Activated naive CD8-positive, alpha-beta T cell treated with anti-CD3 and anti-CD28 coated beads, Interleukin-2, amount 10 ng/mL, durations not matched to agents 7 days and 5 days (primary cell): ENCODE results near the gene LCLAT1. TPM values are rescaled to one million over a fixed set of nuclear protein-coding genes. Genes with fewer than 3 reads are reported as not detected.

Source experiments
- ATAC-seq: fragments of 150-1000 bp; cut with Tn5 transposase; one replicate; pipeline ENCODE4 v1.10.0; 2021; ENCODE audit warnings: low read depth, moderate library complexity
- POLR2A ChIA-PET: fragments of 350-600 bp; sonication (Branson Sonifier 250); formaldehyde crosslinking; loops from one replicate; lab custom pipeline; 2021; ENCODE audit warnings: antibody characterized with exemption; lab: Charles Lee
- DNase-seq: peaks from one replicate; pipeline ENCODE4 v3.0.0; 2021
- H3K27ac Mint-ChIP-seq: one replicate; pipeline ENCODE4 v1.8.0; 2022; ENCODE audit warnings: mild to moderate bottlenecking, mixed read lengths
- H3K27me3 Mint-ChIP-seq: one replicate; pipeline ENCODE4 v1.8.0; 2022; ENCODE audit warnings: mild to moderate bottlenecking, moderate library complexity, mixed read lengths
- H3K36me3 Mint-ChIP-seq: one replicate; pipeline ENCODE4 v1.8.0; 2021; ENCODE audit warnings: mild to moderate bottlenecking, mixed read lengths
- H3K4me1 Mint-ChIP-seq: one replicate; pipeline ENCODE4 v1.8.0; 2021; ENCODE audit warnings: mixed read lengths
- H3K4me3 Mint-ChIP-seq: one replicate; pipeline ENCODE4 v1.8.0; 2022; ENCODE audit warnings: mild to moderate bottlenecking, moderate library complexity, mixed read lengths
- H3K9me3 Mint-ChIP-seq: one replicate; pipeline ENCODE4 v1.8.0; 2021; ENCODE audit warnings: mixed read lengths
- total RNA-seq, 2 experiments: library from RNA; stranded (reverse); gene quantifications; one replicate each; pipeline ENCODE4 v1.2.3, GENCODE V29; 2021

Gene LCLAT1
- total RNA-seq, 2 experiments from 2014 or later, result 19.8 to 21.2 TPM

DNA sequence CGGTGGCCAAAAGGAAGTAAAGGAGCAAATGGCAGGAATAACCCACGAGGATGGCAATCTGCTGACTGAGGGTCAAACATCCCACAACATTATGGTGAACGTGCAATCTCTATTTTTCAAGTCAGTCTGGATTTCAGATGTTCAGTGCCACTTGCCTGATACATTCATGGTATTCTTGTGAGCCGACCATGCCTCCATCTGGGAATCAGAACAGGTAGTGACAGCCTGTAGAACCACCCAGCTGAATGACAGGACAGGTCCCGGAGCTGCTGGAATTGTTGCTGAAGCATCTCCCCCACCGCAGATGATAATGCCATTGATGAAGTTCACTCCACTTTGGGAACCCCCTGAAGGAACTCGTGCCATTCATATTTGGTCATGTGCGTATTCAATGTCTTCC lies 237.0 kb downstream of the LCLAT1 start:
- POLR2A ChIA-PET, result no interaction called here
- no peaks in the 10 kb centered on the region for H3K4me1 Mint-ChIP-seq
- ATAC-seq (no peak), DNase-seq (no peak)
- no peaks in the 10 kb centered on the region for H3K9me3 Mint-ChIP-seq
- H3K27ac Mint-ChIP-seq, result no peak overlapping the region
- no peak overlapping the region for H3K4me3 Mint-ChIP-seq
- peaks cover 2% of the 10 kb centered on the region for H3K27me3 Mint-ChIP-seq
- H3K36me3 Mint-ChIP-seq, result no peaks in the 10 kb centered on the region

DNA sequence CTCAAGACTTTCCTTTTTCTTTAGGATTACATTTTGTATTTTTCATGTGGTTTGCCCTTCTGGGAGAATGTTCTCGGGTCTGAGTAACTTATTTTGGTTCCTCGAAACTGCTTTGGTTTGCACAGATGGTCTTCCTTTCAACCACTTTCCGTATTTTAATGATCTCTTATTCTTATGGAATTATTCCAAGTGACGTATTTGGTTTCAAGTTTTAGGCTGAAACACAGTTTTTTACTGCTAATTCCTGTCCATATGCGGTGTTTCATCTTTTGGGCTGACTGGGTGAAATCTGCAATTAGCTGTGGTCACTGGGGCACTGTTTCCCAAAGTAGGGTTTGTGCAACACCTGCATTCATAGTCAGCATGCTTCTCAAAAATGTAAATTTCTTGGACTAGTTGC lies 237.5 kb downstream of the LCLAT1 start:
- Mint-ChIP-seq H3K27ac (no peak overlapping the region), H3K27me3 (peaks cover 2% of the 10 kb centered on the region), H3K36me3 (no peaks in the 10 kb centered on the region), H3K4me3 (no peak overlapping the region), H3K9me3 (no peaks in the 10 kb centered on the region), H3K4me1 (no peaks in the 10 kb centered on the region)
- no peak for DNase-seq
- no peak for ATAC-seq
- POLR2A ChIA-PET, result no interaction called here

DNA sequence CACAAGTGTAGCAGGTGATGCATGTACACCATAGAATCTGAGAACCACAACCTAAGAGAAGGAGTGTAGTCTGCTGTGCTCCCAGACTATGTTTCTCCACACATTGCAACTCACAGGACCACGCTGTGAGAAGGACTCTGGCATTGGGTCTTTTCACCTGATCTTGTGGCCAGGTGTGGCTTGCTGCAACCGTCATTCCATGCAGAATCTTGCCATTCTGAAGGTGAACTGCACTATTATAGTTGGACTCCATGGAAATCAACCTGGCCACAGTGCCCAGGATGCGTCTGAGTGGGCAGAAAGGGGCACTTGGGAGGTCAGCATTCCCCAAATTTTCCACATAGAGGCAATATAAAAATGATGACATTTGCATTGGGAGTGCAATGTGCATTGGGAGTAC lies 237.9 kb downstream of the LCLAT1 start:
- ATAC-seq (no peak), DNase-seq (no peak)
- Mint-ChIP-seq H3K4me1 (no peaks in the 10 kb centered on the region), H3K4me3 (no peak overlapping the region), H3K27me3 (peaks cover 2% of the 10 kb centered on the region), H3K36me3 (no peaks in the 10 kb centered on the region), H3K27ac (no peak overlapping the region), H3K9me3 (no peaks in the 10 kb centered on the region)
- POLR2A ChIA-PET, result no interaction called here

DNA sequence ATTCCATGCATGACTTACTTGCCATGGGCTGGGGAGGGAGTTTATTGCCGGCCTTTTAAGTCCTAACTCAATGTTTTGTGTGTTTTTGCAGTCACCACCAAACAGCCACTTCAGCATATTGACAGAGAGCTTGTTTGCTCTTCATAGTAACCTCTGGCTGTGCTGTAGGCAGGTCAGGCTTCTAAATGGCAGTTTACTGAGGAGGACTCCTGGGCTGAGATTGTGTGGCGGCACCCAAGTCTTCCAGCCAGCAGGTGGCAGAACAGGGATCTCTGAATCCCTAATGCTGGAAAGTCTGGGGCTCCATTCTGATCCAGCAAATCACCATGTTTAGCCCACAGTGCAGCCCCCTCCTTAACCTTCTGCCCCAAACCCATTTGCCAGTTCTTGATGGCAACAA lies 239.0 kb downstream of the LCLAT1 start:
- ATAC-seq, result no peak

DNA sequence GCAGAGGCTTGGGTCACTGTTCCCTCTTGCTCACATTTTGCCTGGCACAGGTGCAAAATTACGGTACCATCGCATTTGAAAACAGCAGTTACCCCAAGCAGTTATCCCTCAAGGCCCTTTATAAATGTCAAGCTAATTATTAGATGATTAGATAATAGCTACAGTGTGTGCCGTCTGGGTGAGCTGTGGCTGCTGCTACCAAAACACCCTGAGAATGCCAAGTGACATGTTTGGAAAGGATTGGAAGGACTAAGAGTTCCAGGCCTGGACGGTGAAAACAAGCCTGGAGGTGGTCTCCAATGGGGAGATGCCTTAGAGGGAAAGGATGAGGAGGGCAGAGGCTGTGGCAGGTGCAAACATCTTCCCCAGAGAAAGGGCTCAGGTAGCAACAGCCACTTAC lies 239.6 kb downstream of the LCLAT1 start:
- no peak for ATAC-seq
- H3K36me3 Mint-ChIP-seq, result no peaks in the 10 kb centered on the region
- no peaks in the 10 kb centered on the region for H3K4me1 Mint-ChIP-seq
- peaks cover 2% of the 10 kb centered on the region for H3K27me3 Mint-ChIP-seq
- no peak overlapping the region for H3K27ac Mint-ChIP-seq
- no peaks in the 10 kb centered on the region for H3K9me3 Mint-ChIP-seq
- no peak for DNase-seq
- POLR2A ChIA-PET, result no interaction called here
- no peak overlapping the region for H3K4me3 Mint-ChIP-seq

More for the DNA sequence above, 239.0 kb downstream of the LCLAT1 start:
- DNase-seq, result no peak
- Mint-ChIP-seq H3K36me3 (no peaks in the 10 kb centered on the region), H3K4me1 (no peaks in the 10 kb centered on the region), H3K27ac (no peak overlapping the region), H3K9me3 (no peaks in the 10 kb centered on the region), H3K27me3 (peaks cover 2% of the 10 kb centered on the region), H3K4me3 (no peak overlapping the region)
- POLR2A ChIA-PET, result interaction anchor here (0.6 kb wide), 1 partner anchor 48 kb away, joined by 3 read pairs; no protein-coding TSS in a partner anchor

DNA sequence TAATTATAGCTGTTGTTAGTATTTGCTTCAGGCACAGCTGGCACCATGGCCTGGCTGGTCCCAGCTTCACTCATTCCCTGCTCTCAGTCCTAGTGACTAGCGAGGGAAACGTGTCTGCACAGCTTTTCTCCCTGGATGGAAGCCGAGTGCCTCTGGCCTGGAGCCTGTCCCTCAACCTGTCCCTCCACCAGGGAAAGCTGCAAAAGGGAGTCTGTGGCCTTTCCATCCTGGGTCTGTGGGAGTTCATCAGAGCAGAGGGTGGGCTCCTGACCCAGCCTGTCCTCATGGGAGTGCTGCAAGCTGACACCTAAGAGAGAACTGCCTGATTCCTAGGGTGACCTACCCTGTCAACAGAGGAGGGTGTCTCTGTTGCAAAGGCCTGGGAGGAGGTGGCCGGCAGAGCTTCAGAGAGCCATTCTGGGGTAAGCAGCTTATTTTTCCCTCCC lies 241.9 kb downstream of the LCLAT1 start:
- H3K36me3 Mint-ChIP-seq, result no peaks in the 10 kb centered on the region
- ATAC-seq (no peak), DNase-seq (no peak)
- H3K4me3 Mint-ChIP-seq, result no peak overlapping the region
- no peaks in the 10 kb centered on the region for H3K9me3 Mint-ChIP-seq
- H3K4me1 Mint-ChIP-seq, result no peaks in the 10 kb centered on the region
- POLR2A ChIA-PET, result no interaction called here
- H3K27me3 Mint-ChIP-seq, result peaks cover 2% of the 10 kb centered on the region
- H3K27ac Mint-ChIP-seq, result no peak overlapping the region

DNA sequence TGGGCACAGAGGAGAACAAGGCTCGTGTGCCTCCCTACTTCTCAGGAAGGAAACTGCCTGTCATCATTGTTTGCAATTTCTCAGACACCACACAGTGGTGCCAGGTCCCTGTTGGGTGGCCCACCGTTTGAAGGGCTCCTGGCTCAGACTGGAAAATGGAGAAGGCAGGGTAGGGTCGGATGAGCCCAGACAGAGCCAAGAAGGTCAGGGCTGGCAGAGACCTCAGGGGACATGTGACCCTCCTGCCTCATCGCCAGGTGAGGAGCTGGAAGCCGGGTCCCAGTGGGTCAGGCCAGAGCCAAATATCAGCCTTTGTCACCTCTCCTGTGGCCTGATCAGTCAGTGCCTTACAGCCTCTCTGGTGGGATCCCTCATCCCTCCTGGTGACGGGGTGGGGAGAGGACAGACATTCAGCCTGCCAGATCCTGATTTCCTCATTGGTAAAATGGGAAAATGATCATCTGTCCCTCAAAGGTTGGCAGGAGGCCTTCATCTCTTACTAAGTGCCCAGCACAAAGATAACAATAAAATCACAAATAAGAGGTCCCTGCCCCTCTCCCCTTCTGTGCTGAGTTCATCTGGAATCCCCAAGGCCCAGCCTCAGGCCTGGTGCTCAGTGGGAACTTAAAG lies 242.6 kb downstream of the LCLAT1 start:
- no peak for DNase-seq
- no peaks in the 10 kb centered on the region for H3K4me1 Mint-ChIP-seq
- ATAC-seq, result no peak
- H3K9me3 Mint-ChIP-seq, result no peaks in the 10 kb centered on the region
- H3K27ac Mint-ChIP-seq, result no peak overlapping the region
- POLR2A ChIA-PET, result no interaction called here
- H3K4me3 Mint-ChIP-seq, result no peak overlapping the region
- no peaks in the 10 kb centered on the region for H3K36me3 Mint-ChIP-seq
- H3K27me3 Mint-ChIP-seq, result peaks cover 2% of the 10 kb centered on the region

DNA sequence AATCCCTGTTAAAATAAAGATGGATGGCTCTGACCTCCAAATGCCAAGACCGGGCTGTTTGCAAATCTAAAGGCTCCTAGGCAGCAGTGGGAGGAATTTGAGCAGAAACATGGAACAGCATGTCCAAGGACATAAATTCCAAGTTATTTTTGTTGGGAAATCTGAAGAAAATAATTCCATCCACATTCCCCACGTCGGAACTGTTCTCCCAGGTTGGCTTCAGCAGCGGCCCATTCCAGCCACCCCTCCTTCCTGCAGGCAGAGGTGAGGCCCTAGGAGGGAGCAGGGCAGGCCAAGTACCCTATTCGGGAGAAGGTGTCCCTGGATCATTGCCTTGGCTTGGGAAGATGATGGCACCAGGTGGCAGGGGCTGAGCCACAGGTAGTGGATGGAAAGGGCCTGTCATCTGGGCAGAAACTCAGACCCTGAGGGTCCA lies 243.1 kb downstream of the LCLAT1 start:
- no peak for ATAC-seq
- no peak for DNase-seq
- Mint-ChIP-seq H3K4me3 (no peak overlapping the region), H3K27ac (no peak overlapping the region), H3K36me3 (no peaks in the 10 kb centered on the region), H3K9me3 (no peaks in the 10 kb centered on the region), H3K4me1 (no peaks in the 10 kb centered on the region), H3K27me3 (peaks cover 2% of the 10 kb centered on the region)
- POLR2A ChIA-PET, result no interaction called here

DNA sequence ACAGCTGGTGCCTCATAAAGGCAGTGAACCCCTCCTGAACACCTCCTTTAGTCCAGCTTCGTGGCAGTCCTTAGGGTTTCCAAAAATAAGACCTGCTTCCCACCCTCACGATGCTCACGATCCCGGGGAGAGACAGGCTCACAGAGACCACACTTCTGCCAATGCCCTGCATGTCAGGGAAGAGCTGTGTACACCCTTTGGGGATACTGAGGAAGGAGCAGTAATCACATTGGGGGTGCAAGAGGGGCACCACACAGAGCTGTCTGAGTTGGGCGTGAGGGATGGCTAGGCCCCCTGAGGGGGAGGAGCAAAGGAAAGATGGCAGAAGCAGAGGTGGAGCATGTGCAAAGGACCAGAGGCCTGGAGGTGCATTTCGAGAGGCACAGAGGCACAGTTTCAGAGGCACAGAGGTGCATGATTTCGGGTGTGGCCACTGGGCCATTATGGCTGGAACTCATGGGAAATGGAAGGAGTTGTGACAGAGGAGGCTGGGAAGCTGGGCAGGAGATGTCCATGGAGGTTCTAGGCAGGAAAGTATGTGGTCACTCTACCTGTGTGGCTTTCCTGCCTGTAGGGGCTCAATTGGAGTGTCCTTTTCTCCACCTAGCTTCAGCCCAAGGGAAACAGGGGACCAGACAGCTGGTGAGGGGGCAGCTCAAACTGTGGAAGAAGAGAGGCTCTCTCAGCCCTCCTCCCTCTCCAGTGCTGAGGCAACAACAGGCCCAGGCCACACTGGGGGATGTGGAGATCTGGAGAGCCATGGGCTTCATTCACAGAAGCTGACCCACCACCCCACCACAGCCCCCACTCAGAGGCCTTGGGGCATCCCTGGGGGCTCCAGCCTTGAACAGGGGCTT lies 244.3 kb downstream of the LCLAT1 start:
- no peaks in the 10 kb centered on the region for H3K4me1 Mint-ChIP-seq
- POLR2A ChIA-PET, result no interaction called here
- H3K36me3 Mint-ChIP-seq, result no peaks in the 10 kb centered on the region
- DNase-seq (no peak), ATAC-seq (no peak)
- H3K9me3 Mint-ChIP-seq, result no peaks in the 10 kb centered on the region
- H3K27me3 Mint-ChIP-seq, result no peaks in the 10 kb centered on the region
- no peak overlapping the region for H3K4me3 Mint-ChIP-seq
- no peak overlapping the region for H3K27ac Mint-ChIP-seq

DNA sequence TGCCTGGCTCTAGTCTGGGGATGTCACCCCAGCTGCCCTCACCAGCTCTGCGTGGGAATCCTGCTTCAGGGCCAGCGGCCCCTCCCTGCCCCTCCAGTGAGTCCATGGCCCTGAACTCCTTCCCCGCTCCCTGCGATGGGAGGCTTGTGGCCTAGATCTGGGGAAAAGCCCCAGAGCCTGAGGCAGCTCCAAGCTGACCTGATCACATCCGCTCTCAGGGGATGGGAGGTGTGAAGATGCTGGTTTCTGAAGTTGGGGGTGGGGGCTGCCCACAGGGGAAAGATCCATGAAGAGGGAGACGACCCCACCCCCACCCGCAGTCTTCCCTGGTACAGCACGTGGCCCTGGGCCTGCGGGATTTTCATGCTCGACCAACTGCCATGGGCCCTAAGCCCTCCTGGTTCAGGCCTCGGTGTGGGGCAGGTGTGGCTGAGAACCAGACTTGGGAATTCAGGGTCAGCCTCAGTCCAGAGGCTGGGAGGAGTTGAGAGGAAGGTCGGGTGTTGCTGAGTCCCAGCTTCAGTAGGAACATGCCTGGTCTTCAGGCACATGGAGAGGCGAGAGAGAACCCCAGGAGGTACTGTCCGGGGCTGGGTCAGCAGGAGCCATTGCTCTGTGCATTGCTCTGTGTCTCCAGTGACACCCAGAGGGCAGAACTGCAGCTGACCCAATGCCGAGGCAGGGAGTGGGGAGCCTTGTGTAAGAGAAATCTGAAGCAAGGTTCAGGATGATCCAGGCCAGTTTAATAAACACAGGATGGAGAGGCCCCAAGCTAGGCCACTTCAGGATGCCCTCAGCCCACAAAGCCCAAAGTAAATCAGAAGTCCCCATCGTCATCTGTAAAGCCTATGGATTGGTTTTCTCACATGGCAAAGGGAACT lies 245.1 kb downstream of the LCLAT1 start:
- Mint-ChIP-seq H3K9me3 (no peaks in the 10 kb centered on the region), H3K4me1 (no peaks in the 10 kb centered on the region), H3K36me3 (no peaks in the 10 kb centered on the region), H3K27ac (no peak overlapping the region), H3K4me3 (no peak overlapping the region), H3K27me3 (no peaks in the 10 kb centered on the region)
- DNase-seq, result no peak
- POLR2A ChIA-PET, result no interaction called here
- ATAC-seq, result no peak

DNA sequence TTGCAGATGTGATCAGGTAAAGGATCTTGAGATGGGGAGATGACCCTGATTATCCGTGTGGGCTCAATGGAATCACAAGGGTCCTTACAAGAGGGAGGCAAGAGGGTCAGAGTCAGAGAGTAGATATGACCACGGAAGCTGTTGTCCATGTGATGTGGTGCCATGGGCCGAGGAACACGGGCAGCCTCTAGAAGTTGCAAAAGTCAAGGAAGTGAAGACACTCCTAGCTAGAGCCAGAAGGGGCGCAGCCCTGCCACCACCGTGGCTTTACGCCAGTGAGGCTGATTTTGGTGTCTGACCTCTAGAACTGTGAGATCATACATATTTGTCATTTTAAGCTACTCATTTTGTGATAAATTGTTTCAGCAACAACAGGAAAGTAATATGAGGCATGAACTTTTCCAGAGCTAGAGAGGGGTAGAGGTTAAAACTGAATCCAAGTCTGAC lies 245.8 kb downstream of the LCLAT1 start:
- no peak overlapping the region for H3K4me3 Mint-ChIP-seq
- POLR2A ChIA-PET, result no interaction called here
- DNase-seq, result no peak
- H3K36me3 Mint-ChIP-seq, result no peaks in the 10 kb centered on the region
- H3K27ac Mint-ChIP-seq, result no peak overlapping the region
- ATAC-seq, result no peak
- no peaks in the 10 kb centered on the region for H3K9me3 Mint-ChIP-seq
- H3K4me1 Mint-ChIP-seq, result no peaks in the 10 kb centered on the region
- H3K27me3 Mint-ChIP-seq, result no peaks in the 10 kb centered on the region
